ENCODE data around the gene RAD9A.

The RAD9A gene

DNA sequence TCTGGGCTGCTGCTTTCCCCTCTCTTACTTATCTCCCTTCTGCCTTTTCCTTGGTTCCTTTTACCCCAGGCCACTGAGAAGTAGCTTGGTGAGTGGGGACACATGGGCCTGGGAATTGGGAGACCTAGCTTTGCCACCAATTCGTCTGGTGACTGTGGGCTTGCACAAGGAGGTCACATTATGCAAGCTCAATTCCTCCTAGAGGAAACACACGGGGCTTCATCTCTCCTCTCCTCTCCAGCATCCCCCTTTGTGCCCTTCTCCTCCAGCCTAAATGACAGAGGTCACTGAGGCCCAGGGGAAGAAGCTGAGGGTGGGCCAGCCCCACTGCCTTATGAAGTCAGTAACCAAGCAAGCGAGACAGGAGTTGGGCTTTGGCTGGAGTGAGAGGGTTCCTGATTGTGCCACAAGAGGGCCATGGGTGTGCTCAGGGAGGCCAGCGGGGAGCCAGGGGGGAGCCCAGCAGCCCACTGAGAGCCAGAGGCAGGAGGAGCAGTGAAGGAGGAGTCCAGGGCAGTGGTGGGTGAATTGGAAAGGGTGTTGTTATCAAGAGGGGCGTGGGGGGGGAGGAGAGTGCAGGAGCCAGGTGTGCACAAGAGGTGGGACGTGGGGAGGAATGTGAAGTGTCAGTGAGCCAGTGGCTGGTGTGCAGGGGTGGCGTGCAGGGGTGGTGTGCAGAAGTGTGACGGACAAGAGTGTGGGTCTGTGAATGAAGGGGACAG is 20.4 kb upstream of the RAD9A start:
- Histone ChIP-seq H3K36me3 (ENCODE audit: control insufficient read depth, insufficient read depth, low read length) (no peaks in the 10 kb centered on the region), H3K4me1 (ENCODE audit: control insufficient read depth, insufficient read depth, low read length, poor library complexity, severe bottlenecking) (peaks cover 47% of the 10 kb centered on the region), H3K4me3 (ENCODE audit: extremely low read depth, insufficient read depth, low read length, poor library complexity, severe bottlenecking) (peak overlapping the region; percentile 79), H3K27ac (ENCODE audit: low read depth, low read length, severe bottlenecking) (no peak overlapping the region), H3K9me3 (ENCODE audit: control insufficient read depth, low read length) (no peaks in the 10 kb centered on the region)
- WGBS, 2 experiments (ENCODE audit: insufficient coverage in 2 of 2): 56 to 77% methylated on average over 6 to 8 of the region's 8 CpGs

DNA sequence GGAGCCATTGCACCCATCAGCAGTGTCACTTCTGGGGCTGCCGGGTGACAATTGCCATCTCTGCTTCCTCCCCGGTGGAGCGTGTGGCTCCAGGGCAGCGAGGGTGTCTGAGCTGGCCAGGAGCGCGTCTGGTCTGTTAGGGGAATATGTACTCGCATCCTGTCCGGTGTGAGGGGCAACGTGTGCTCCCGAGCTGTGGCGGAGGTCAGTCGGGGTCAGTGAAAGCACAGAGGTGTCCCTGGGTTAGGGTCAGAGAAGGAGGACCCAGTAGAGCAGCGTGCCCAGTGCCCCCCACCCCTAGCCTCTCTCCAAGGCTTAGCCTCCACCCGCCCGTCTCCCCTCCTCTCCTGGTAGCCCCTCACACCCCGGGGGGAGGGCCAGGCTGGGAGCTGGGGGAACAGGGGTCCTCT is 19.9 kb upstream of the RAD9A start:
- H3K36me3 ChIP-seq (ENCODE audit: control insufficient read depth, insufficient read depth, low read length): no peaks in the 10 kb centered on the region
- no peak overlapping the region for H3K27ac ChIP-seq (ENCODE audit: low read depth, low read length, severe bottlenecking)
- WGBS, 2 experiments (ENCODE audit: insufficient coverage in 2 of 2): 15 to 50% methylated on average over 3 to 5 of the region's 16 CpGs
- H3K4me1 ChIP-seq (ENCODE audit: control insufficient read depth, insufficient read depth, low read length, poor library complexity, severe bottlenecking): peaks cover 47% of the 10 kb centered on the region
- H3K9me3 ChIP-seq (ENCODE audit: control insufficient read depth, low read length): no peaks in the 10 kb centered on the region
- peak overlapping the region; percentile 79 for H3K4me3 ChIP-seq (ENCODE audit: extremely low read depth, insufficient read depth, low read length, poor library complexity, severe bottlenecking)

DNA sequence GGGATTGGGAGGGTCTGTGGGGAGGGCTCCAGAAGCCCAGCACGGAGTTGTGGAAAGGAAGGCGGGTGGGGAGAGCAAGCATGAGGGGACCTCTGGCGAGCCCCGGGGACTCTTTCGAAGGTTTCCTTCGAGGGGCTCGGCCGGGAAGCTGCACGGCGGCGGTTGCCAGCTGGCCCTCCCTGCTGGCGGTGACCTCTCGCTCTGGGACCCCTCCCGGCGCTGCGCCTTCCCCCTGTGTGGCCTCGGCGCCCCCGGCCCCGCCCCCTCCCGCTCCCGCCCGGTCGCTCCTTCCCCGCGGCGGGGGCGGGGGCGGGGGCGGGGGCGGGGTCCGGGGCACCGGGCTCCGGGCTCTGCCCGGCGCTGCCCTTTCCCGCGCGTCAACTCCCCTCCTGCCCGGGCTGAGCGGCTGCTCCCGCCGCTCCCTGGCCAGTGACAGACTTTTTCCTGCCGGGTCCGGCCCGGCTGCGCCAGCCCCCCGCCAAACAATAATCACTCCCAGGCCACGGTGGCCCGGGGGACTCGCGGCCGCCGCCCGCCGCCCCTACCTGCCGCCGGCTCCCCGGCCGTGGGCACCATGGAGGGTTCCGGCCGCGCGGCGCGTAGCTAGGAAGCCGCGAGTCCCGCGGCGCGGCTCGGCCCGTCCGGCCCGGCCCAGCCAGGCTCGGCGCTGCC is 19.3 kb upstream of the RAD9A start:
- Histone ChIP-seq H3K36me3 (ENCODE audit: control insufficient read depth, insufficient read depth, low read length) (no peaks in the 10 kb centered on the region), H3K4me1 (ENCODE audit: control insufficient read depth, insufficient read depth, low read length, poor library complexity, severe bottlenecking) (peaks cover 47% of the 10 kb centered on the region), H3K27ac (ENCODE audit: low read depth, low read length, severe bottlenecking) (peak overlapping the region; percentile 77), H3K9me3 (ENCODE audit: control insufficient read depth, low read length) (no peaks in the 10 kb centered on the region), H3K4me3 (ENCODE audit: extremely low read depth, insufficient read depth, low read length, poor library complexity, severe bottlenecking) (peak overlapping the region; percentile 79)
- 0% methylated on average over 27 to 58 of the region's 78 CpGs for whole genome bisulfite sequencing, 2 experiments (ENCODE audit: insufficient coverage in 2 of 2)

DNA sequence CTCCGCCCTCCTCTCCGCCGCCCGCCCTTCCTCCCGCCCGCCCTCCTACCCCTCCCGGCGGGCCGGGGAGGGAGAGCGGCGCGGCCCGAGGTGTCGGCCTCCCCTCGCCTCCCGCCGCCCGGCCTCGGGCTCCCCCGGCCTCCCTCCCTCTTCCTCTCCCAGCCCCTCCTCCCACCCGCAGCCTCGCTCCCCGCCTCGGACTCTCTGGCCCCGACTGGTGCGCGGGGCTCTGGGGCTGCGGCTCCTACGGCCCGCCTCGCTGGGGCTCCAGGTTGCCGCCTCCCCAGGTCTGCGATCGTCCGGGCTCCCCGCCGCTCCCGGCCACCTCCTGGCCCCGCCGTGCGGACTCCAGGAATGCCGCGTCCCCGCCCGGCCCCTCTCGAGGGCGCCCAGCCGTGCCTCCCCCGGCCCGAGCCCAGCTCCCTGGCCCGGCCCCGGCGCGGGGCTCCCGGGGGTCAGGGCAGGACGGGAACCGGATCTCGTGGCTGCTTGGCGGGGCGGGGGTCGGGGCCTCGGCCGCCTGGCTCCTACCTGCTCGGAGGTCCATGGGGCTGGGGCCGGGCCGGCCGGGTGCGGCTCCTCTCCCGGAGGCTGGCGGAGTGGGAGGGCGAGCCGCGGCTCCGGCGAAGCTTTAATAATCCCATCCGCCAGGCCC is 18.7 kb upstream of the RAD9A start, which contains the start of gene CLCF1:
Gene CLCF1 (minus strand): TSS at position 606 of the 655 bp plus-strand sequence. CDS start 59 bp downstream, at position 547.
- Histone ChIP-seq H3K27ac (ENCODE audit: low read depth, low read length, severe bottlenecking) (peak within 1 kb of the TSS; percentile 77), H3K9me3 (ENCODE audit: control insufficient read depth, low read length) (no peaks in the 10 kb centered on the region), H3K4me1 (ENCODE audit: control insufficient read depth, insufficient read depth, low read length, poor library complexity, severe bottlenecking) (peaks cover 47% of the 10 kb centered on the region)

DNA sequence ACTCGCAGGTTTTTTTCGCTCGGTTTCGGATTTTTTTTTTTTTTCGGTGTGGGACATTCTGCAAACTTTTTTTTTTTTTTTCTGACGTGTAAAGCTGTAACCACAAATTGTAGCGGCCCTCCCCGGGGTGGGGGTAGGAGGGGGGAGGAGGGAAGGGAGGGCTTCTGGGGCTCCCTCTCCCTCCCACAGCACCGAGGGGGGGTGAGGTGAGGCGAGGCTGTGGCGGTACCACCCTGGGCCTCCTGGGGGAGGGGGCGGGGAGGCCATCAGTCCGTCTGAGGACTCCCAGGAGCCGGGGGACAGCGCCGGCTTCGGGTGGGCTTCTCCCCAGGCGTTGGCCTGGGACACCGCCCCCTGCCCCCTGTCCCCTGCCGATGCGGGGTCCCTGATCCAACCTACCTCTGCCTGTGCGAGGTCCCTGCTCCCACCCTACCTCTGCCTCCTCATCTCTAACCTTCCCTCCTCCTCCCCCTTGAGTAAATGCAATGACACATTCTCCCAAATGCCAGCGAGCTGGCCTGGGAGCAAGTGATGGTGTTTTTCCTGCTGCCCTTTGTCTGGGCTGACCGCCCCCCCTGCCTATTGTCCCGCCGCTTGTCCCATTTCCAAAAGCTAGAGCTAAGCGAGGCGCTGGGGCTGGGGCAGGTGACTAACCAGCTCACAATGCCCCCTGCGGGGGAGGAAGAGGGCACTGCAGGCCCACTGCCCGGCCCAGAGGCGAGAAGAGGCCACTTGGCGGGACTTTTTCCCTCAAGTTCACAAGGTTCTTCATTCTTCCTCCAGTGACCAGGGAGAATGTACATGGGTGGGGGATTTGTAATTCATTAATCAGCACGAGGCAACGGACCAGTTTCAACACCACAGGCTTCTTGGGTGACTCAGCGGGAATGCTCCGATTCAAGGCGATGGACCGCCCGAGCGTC is 17.9 kb upstream of the RAD9A start:
- peak overlapping the region; percentile 77 for H3K27ac ChIP-seq (ENCODE audit: low read depth, low read length, severe bottlenecking)
- H3K4me1 ChIP-seq (ENCODE audit: control insufficient read depth, insufficient read depth, low read length, poor library complexity, severe bottlenecking): peaks cover 51% of the 10 kb centered on the region
- 4% methylated on average over 29 to 33 of the region's 40 CpGs for WGBS, 2 experiments (ENCODE audit: insufficient coverage in 2 of 2)

More for the DNA sequence above, 18.7 kb upstream of the RAD9A start, which contains the start of gene CLCF1:
- WGBS, 2 experiments (ENCODE audit: insufficient coverage in 2 of 2): 0% methylated on average over 40 to 52 of the region's 76 CpGs
- no peaks in the 10 kb centered on the region for H3K36me3 ChIP-seq (ENCODE audit: control insufficient read depth, insufficient read depth, low read length)
- H3K4me3 ChIP-seq (ENCODE audit: extremely low read depth, insufficient read depth, low read length, poor library complexity, severe bottlenecking): peak within 1 kb of the TSS; percentile 79

DNA sequence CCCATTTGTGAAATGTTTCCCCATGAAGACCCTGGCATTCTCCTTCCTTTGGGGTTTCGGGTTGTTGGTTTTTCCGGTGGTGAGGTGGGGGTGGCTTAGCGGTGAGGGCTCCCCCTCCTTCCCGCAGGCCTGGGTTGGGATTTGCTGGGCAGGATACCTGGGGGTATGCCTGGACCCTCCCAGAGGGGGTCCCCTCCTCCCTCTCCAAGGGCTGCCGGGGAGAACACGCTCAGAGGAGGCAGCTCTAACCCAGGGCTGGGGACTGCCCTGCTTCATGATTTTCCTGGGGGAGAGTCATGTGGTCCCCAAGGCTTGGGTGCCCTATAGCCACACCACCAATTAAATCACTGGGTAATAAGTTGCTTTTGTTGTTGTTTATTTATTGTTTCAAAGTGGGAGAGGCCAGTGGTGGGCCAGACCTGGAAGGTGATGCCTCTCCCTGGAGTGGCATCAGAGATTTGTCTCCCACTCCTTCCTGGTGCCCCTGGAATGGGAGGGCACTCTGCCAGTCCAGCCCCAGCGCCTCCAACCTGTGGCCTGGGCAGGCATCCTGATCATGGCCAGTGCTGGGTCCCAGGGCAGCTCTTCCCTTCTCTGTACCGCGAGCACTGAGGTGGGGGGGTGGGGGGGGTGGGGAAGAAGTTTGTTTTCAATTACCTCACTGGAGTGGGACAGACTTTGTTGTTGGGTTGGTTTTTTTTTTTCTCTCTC is 17.1 kb upstream of the RAD9A start:
- H3K4me3 ChIP-seq (ENCODE audit: extremely low read depth, insufficient read depth, low read length, poor library complexity, severe bottlenecking): no peak overlapping the region
- peak overlapping the region; percentile 77 for H3K27ac ChIP-seq (ENCODE audit: low read depth, low read length, severe bottlenecking)
- 20% methylated on average over 1 of the region's 9 CpGs; no CpG with 5 or more reads in 1 of the 2 experiments for WGBS, 2 experiments (ENCODE audit: insufficient coverage in 2 of 2)
- no peaks in the 10 kb centered on the region for H3K36me3 ChIP-seq (ENCODE audit: control insufficient read depth, insufficient read depth, low read length)
- peaks cover 53% of the 10 kb centered on the region for H3K4me1 ChIP-seq (ENCODE audit: control insufficient read depth, insufficient read depth, low read length, poor library complexity, severe bottlenecking)
- H3K9me3 ChIP-seq (ENCODE audit: control insufficient read depth, low read length): no peaks in the 10 kb centered on the region

More for the DNA sequence above, 17.9 kb upstream of the RAD9A start:
- peak overlapping the region; percentile 79 for H3K4me3 ChIP-seq (ENCODE audit: extremely low read depth, insufficient read depth, low read length, poor library complexity, severe bottlenecking)
- no peaks in the 10 kb centered on the region for H3K9me3 ChIP-seq (ENCODE audit: control insufficient read depth, low read length)
- no peaks in the 10 kb centered on the region for H3K36me3 ChIP-seq (ENCODE audit: control insufficient read depth, insufficient read depth, low read length)

DNA sequence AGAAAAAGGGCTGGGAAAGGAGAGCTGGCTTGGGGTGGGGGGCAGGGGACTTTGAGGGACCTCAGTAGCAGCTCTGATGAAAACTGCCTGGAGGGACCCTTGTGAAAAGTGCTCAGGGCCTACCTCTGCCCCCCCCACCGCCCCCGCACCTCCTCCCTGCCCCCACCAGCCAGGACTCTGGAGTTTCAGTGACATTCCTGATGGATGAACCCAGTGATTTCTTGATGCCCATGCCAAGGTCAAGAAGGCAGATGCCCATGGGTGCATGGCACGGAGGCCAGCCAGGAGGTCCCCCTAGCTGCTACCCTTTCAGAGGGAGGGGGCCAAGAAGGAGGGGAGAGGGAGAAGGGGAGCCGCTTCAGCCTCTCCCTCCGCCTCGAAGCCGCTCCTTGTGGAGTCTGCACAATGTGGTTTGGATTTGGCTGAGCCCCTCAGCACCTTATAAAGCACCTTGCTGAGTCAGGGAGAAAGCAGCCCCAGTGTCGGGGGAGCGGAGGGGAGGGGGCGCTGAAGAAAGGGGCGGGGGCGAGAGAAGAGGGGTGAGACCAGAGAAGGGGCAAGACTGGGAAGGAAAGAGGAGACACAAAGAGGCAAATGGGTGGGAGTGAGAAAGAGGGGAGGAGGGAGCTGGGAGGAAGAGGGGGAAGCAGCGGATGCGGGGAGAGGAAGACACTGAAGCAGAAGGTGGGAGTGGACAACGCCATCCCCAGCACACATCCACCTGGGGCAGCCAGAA is 16.3 kb upstream of the RAD9A start:
- Histone ChIP-seq H3K4me3 (ENCODE audit: extremely low read depth, insufficient read depth, low read length, poor library complexity, severe bottlenecking) (no peak overlapping the region), H3K27ac (ENCODE audit: low read depth, low read length, severe bottlenecking) (no peak overlapping the region), H3K4me1 (ENCODE audit: control insufficient read depth, insufficient read depth, low read length, poor library complexity, severe bottlenecking) (peaks cover 46% of the 10 kb centered on the region), H3K9me3 (ENCODE audit: control insufficient read depth, low read length) (no peaks in the 10 kb centered on the region), H3K36me3 (ENCODE audit: control insufficient read depth, insufficient read depth, low read length) (no peaks in the 10 kb centered on the region)
- 2 to 7% methylated on average over 9 to 11 of the region's 15 CpGs for WGBS, 2 experiments (ENCODE audit: insufficient coverage in 2 of 2)

DNA sequence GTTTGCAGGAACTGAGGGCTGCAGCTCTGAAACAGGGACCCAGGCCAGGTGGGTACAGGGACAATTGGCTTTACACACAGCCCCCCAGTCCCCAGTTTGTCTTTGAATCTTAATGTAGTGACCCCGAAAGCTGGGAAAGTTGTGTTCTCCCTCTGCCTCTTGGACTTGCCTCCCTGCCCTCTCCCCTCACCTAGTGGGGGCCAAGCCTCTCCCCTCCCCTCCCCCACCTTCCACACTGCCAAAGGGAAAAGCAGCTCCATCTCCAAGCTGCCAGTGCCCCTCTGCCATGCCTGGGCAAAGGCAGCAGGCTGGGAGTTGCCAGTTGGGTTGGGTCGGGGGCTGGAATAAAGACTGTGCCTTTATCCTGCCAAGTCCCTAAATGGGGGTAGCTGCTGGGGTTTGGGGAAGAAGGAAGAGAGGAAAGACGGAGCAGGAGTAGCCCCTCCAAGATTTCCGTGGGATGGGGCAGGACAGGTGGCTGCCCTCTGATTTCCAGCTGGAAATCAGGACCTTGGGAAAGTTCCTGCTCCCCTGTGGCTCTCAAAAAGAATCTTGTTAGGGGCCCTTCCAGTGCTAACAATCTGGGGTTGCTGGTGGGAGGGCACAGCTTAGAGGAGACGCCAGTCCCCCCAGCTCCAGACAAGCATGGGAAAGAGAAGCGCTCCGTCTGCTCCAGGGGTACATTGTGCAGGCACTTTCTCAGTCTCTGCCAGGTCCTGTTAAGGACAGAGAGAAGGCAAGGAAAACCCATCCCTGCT is 15.5 kb upstream of the RAD9A start:
- H3K9me3 ChIP-seq (ENCODE audit: control insufficient read depth, low read length): no peaks in the 10 kb centered on the region
- H3K27ac ChIP-seq (ENCODE audit: low read depth, low read length, severe bottlenecking): no peak overlapping the region
- 66% methylated on average over 5 to 7 of the region's 7 CpGs for WGBS, 2 experiments (ENCODE audit: insufficient coverage in 2 of 2)
- peaks cover 38% of the 10 kb centered on the region for H3K4me1 ChIP-seq (ENCODE audit: control insufficient read depth, insufficient read depth, low read length, poor library complexity, severe bottlenecking)
- no peaks in the 10 kb centered on the region for H3K36me3 ChIP-seq (ENCODE audit: control insufficient read depth, insufficient read depth, low read length)
- H3K4me3 ChIP-seq (ENCODE audit: extremely low read depth, insufficient read depth, low read length, poor library complexity, severe bottlenecking): no peak overlapping the region

Measured in mesodermal cell (in vitro differentiated cells).